Neural progenitor cell (in vitro differentiated cells): ENCODE data around the gene IFNAR1. TPM values are rescaled to one million over a fixed set of nuclear protein-coding genes. Genes with fewer than 3 reads are reported as not detected.
A peak's percentile ranks its signal among the peaks of the same experiment; 100 is the strongest.

ENCODE experiments used
- DNase-seq: peaks from one replicate; pipeline ENCODE4 v3.0.0-alpha.2; 2016; ENCODE audit warnings: low spot score
- H2AFZ ChIP-seq: fragments of 200-600 bp; sonication (generic); replicated peaks from 2 replicates; pipeline ENCODE4 v1.6.1; 2016; ENCODE audit warnings: antibody characterized with exemption
- H3F3A ChIP-seq: fragments of 200-600 bp; sonication (generic); 2 replicates; pipeline ENCODE4 v1.6.1; 2016; ENCODE audit warnings: antibody characterized with exemption, low read depth
- H3K27ac ChIP-seq: fragments of 200-600 bp; sonication (generic); 2 replicates; pipeline ENCODE4 v1.5.1; 2016; ENCODE audit warnings: mild to moderate bottlenecking
- H3K27me3 ChIP-seq: fragments of 200-600 bp; sonication (generic); 2 replicates; pipeline ENCODE4 v1.6.1; 2016; ENCODE audit warnings: mild to moderate bottlenecking, moderate library complexity
- H3K36me3 ChIP-seq: fragments of 200-600 bp; sonication (generic); 2 replicates; pipeline ENCODE4 v1.5.1; 2016
- H3K4me1 ChIP-seq: fragments of 200-600 bp; sonication (generic); 2 replicates; pipeline ENCODE4 v1.6.1; 2016; ENCODE audit warnings: mixed run types
- H3K4me2 ChIP-seq: fragments of 200-600 bp; sonication (generic); 2 replicates; pipeline ENCODE4 v1.6.1; 2016
- H3K4me3 ChIP-seq: fragments of 200-600 bp; sonication (generic); 2 replicates; pipeline ENCODE4 v1.5.1; 2016
- H3K79me2 ChIP-seq: fragments of 200-600 bp; sonication (generic); 2 replicates; pipeline ENCODE4 v1.6.1; 2016; ENCODE audit warnings: low read depth
- H3K9ac ChIP-seq: fragments of 200-600 bp; sonication (generic); 2 replicates; pipeline ENCODE4 v1.6.1; 2016
- H3K9me3 ChIP-seq: fragments of 200-600 bp; sonication (generic); 2 replicates; pipeline ENCODE4 v1.5.1; 2016; ENCODE audit warnings: low read depth
- H4K20me1 ChIP-seq: fragments of 200-600 bp; sonication (generic); 2 replicates; pipeline ENCODE4 v1.6.1; 2016; ENCODE audit warnings: low read depth
- H3K27ac Mint-ChIP-seq: 3 replicates; pipeline ENCODE4 v1.8.0; 2021; ENCODE audit warnings: mixed read lengths
- H3K27me3 Mint-ChIP-seq: 2 replicates; pipeline ENCODE4 v1.8.0; 2022; ENCODE audit warnings: low read depth, mild to moderate bottlenecking, inconsistent platforms, moderate library complexity, mixed read lengths; ENCODE audit not compliant: insufficient read depth
- H3K36me3 Mint-ChIP-seq: 3 replicates; pipeline ENCODE4 v1.8.0; 2021; ENCODE audit warnings: mixed read lengths
- H3K4me1 Mint-ChIP-seq: 3 replicates; pipeline ENCODE4 v1.8.0; 2021; ENCODE audit warnings: mixed read lengths
- H3K4me3 Mint-ChIP-seq: 3 replicates; pipeline ENCODE4 v1.8.0; 2021; ENCODE audit warnings: mild to moderate bottlenecking, moderate library complexity, mixed read lengths
- H3K9me3 Mint-ChIP-seq: 3 replicates; pipeline ENCODE4 v1.8.0; 2020; ENCODE audit warnings: mixed read lengths
- EZH2 ChIP-seq: fragments of 200-600 bp; sonication (generic); IDR thresholded peaks from 2 replicates; pipeline ENCODE4 v1.6.1; 2017; ENCODE audit warnings: antibody characterized with exemption, mild to moderate bottlenecking, moderate library complexity
- EZH2phosphoT487 ChIP-seq: fragments of 200-600 bp; sonication (generic); IDR thresholded peaks from 2 replicates; pipeline ENCODE4 v1.6.1; 2017; ENCODE audit warnings: antibody characterized with exemption
- total RNA-seq: library from RNA; depleted of rRNA; stranded (reverse); fragments of >200 nt; gene quantifications from 2 replicates; pipeline ENCODE4 v1.2.3, GENCODE V29; 2015; ENCODE audit warnings: low replicate concordance
- TF ChIP-seq, protein P1 (sequence below): fragments of 200-600 bp; sonication (generic); IDR thresholded peaks from 2 replicates; pipeline ENCODE4 v1.5.1; 2017; ENCODE audit warnings: antibody characterized with exemption, mild to moderate bottlenecking

IFNAR1 gene
- total RNA-seq, 1 donor from 2014 or later = 9.5 TPM

DNA sequence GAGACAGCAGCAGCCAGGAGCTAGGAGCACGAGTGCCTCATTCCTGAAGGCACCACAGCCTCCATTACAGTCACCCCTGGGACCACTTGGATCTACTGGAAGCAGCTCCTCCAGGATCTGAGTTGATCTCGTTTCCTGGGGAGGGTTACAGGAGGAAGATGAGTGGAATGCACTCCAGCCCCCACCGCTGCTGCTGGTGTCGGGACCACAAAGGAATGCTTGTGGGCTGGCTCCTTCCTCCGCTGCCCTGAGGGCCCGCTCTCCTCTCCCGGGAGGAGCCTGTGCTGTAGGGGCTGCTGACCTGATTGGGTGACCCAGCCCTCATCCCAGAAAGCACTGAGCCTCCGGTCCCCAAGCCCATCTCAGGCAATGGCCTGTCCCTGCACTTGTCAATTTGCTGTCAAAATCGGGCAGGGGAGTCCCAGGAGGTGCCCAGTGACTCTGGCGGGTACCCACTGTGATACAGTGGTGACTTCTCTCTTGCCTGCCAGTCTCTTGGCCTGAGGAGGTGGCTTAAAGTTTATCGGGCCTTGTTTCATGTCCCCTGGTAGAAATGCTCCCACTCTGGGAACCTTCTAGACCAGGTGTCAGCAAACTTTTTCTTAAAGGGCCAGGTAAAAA is 35.5 kb upstream of the IFNAR1 start:
- Histone ChIP-seq H3K9ac (no peak overlapping the region), H3K79me2 (no peaks in the 10 kb centered on the region), H2AFZ (no peak overlapping the region), H3K27ac (no peak overlapping the region), H3K36me3 (no peaks in the 10 kb centered on the region), H3K27me3 (no peaks in the 10 kb centered on the region), H4K20me1 (no peaks in the 10 kb centered on the region), H3K9me3 (no peaks in the 10 kb centered on the region), H3K4me1 (no peaks in the 10 kb centered on the region), H3F3A (no peaks in the 10 kb centered on the region), H3K4me3 (no peak overlapping the region), H3K4me2 (no peak overlapping the region)
- H3K36me3 Mint-ChIP-seq = peaks cover 10% of the 10 kb centered on the region
- no peak for DNase-seq
- TF ChIP-seq EZH2phosphoT487 (no peak), EZH2 (no peak)
- TF ChIP-seq, protein P1, sequence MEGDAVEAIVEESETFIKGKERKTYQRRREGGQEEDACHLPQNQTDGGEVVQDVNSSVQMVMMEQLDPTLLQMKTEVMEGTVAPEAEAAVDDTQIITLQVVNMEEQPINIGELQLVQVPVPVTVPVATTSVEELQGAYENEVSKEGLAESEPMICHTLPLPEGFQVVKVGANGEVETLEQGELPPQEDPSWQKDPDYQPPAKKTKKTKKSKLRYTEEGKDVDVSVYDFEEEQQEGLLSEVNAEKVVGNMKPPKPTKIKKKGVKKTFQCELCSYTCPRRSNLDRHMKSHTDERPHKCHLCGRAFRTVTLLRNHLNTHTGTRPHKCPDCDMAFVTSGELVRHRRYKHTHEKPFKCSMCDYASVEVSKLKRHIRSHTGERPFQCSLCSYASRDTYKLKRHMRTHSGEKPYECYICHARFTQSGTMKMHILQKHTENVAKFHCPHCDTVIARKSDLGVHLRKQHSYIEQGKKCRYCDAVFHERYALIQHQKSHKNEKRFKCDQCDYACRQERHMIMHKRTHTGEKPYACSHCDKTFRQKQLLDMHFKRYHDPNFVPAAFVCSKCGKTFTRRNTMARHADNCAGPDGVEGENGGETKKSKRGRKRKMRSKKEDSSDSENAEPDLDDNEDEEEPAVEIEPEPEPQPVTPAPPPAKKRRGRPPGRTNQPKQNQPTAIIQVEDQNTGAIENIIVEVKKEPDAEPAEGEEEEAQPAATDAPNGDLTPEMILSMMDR = no peak
- no peak overlapping the region for H3K27ac Mint-ChIP-seq
- peaks cover 17% of the 10 kb centered on the region for H3K4me1 Mint-ChIP-seq
- peaks cover 15% of the 10 kb centered on the region for H3K27me3 Mint-ChIP-seq
- no peak overlapping the region for H3K4me3 Mint-ChIP-seq
- H3K9me3 Mint-ChIP-seq = no peaks in the 10 kb centered on the region

DNA sequence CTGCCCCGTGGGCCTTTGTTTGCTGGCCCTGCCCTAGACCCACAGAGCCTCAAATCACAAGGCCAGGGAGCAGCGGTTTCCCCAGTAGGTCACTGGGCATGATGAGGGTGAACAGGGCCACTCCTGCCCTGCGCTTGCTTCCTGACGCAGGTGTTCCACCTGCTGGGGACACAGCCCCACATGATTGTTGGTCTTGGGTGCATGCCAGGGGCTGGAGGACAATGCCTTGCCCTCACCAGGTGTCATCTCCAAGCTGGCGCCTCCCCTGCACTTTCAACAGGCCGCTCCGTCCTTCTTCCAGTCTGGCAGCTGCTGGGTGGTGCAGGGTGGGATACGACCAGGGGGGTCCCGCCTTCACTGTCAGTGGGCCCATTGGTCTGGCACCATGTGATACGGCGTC is 34.3 kb upstream of the IFNAR1 start:
- Histone ChIP-seq H4K20me1 (no peaks in the 10 kb centered on the region), H2AFZ (no peak overlapping the region), H3K9me3 (no peaks in the 10 kb centered on the region), H3K4me3 (no peak overlapping the region), H3K9ac (no peak overlapping the region), H3K4me1 (no peaks in the 10 kb centered on the region), H3K27me3 (no peaks in the 10 kb centered on the region), H3K4me2 (no peak overlapping the region), H3F3A (no peaks in the 10 kb centered on the region), H3K36me3 (no peaks in the 10 kb centered on the region), H3K27ac (no peak overlapping the region), H3K79me2 (no peaks in the 10 kb centered on the region)
- Mint-ChIP-seq H3K9me3 (no peaks in the 10 kb centered on the region), H3K27me3 (peaks cover 11% of the 10 kb centered on the region), H3K36me3 (peaks cover 8% of the 10 kb centered on the region), H3K27ac (no peak overlapping the region), H3K4me1 (peaks cover 15% of the 10 kb centered on the region), H3K4me3 (no peak overlapping the region)
- TF ChIP-seq EZH2phosphoT487 (no peak), EZH2 (no peak)
- TF ChIP-seq, protein P1 = no peak
- no peak for DNase-seq

DNA sequence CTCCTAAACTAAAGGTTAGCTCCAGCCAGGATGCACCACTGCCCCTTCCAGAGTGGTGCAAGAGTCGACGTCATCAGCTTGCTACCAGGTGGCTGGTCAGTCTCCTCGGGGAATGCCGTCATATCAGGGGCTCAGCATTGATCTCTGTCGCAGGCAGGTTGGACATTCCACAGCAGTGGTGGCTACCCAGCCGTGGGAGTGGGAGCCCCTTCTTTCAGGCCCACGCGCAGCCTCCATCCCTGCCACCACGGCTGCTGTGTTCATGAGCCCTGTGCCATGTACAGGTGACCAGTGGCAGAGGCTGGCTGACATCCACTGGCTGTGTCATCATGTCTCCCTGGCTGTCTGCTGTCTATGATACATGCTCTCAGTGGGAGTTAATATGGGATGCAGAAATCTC is 33.1 kb upstream of the IFNAR1 start:
- H3K4me2 ChIP-seq = no peak overlapping the region
- no peaks in the 10 kb centered on the region for H3F3A ChIP-seq
- H3K4me1 ChIP-seq = no peaks in the 10 kb centered on the region
- no peaks in the 10 kb centered on the region for H3K36me3 ChIP-seq
- TF ChIP-seq, protein P1 = no peak
- TF ChIP-seq EZH2phosphoT487 = no peak
- no peak for TF ChIP-seq EZH2
- no peak overlapping the region for H3K4me3 ChIP-seq
- H2AFZ ChIP-seq = no peak overlapping the region
- no peak overlapping the region for H3K4me3 Mint-ChIP-seq
- peak overlapping the region; percentile 67 for H3K27ac Mint-ChIP-seq
- H3K9ac ChIP-seq = no peak overlapping the region
- DNase-seq = no peak
- no peaks in the 10 kb centered on the region for H4K20me1 ChIP-seq
- H3K9me3 Mint-ChIP-seq = no peaks in the 10 kb centered on the region
- peaks cover 9% of the 10 kb centered on the region for H3K27me3 Mint-ChIP-seq
- no peaks in the 10 kb centered on the region for H3K79me2 ChIP-seq
- H3K9me3 ChIP-seq = no peaks in the 10 kb centered on the region
- H3K36me3 Mint-ChIP-seq = peaks cover 4% of the 10 kb centered on the region
- H3K27me3 ChIP-seq = no peaks in the 10 kb centered on the region
- peaks cover 4% of the 10 kb centered on the region for H3K4me1 Mint-ChIP-seq
- H3K27ac ChIP-seq = no peak overlapping the region
